A673 (cell line): ENCODE measurements around the gene CARD11.

Experiments
- EZH2 ChIP-seq: fragments of 200-600 bp; sonication (generic); IDR thresholded peaks from 2 replicates; pipeline ENCODE4 v1.6.1; 2017; ENCODE audit warnings: borderline replicate concordance, low read depth, mild to moderate bottlenecking, mixed read lengths, antibody characterized with exemption, low read length; ENCODE audit not compliant: poor library complexity, severe bottlenecking
- TF ChIP-seq, protein P1 (sequence below): fragments of 300-800, 200-600 bp; sonication (generic); conservative IDR thresholded peaks from 2 replicates; pipeline ENCODE4 v1.5.1; 2017; ENCODE audit warnings: low read depth, mild to moderate bottlenecking, antibody characterized with exemption, low read length, moderate library complexity, mixed read lengths

GRCh38 chr7:2990949-2991470 is 52.7 kb downstream of the CARD11 start:
- TF ChIP-seq, protein P1, sequence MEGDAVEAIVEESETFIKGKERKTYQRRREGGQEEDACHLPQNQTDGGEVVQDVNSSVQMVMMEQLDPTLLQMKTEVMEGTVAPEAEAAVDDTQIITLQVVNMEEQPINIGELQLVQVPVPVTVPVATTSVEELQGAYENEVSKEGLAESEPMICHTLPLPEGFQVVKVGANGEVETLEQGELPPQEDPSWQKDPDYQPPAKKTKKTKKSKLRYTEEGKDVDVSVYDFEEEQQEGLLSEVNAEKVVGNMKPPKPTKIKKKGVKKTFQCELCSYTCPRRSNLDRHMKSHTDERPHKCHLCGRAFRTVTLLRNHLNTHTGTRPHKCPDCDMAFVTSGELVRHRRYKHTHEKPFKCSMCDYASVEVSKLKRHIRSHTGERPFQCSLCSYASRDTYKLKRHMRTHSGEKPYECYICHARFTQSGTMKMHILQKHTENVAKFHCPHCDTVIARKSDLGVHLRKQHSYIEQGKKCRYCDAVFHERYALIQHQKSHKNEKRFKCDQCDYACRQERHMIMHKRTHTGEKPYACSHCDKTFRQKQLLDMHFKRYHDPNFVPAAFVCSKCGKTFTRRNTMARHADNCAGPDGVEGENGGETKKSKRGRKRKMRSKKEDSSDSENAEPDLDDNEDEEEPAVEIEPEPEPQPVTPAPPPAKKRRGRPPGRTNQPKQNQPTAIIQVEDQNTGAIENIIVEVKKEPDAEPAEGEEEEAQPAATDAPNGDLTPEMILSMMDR = no peak
- no peak for TF ChIP-seq EZH2
